ENCODE results near the gene ANGEL1. TPM values are rescaled to one million over a fixed set of nuclear protein-coding genes. Genes with fewer than 3 reads are reported as not detected.

ANGEL1 gene
- total RNA-seq = 100 to 1,000 TPM; 126 to 132 TPM
- 150 TPM for polyA plus RNA-seq (ENCODE audit: insufficient read depth, low read depth, low replicate concordance)
- long read RNA-seq, donor 1, full-length matches to known transcripts = 7 of 7 reads
- long read RNA-seq, donor 1, partial matches to known transcripts = 0 of 7 reads
- long read RNA-seq, donor 1, other reads (novel, unspliced or antisense) = 0 of 7 reads
- long read RNA-seq, donor 2, full-length matches to known transcripts = 4 of 4 reads
- long read RNA-seq, donor 2, partial matches to known transcripts = 0 of 4 reads
- long read RNA-seq, donor 2, other reads (novel, unspliced or antisense) = 0 of 4 reads

- H3K27me3 ChIP-seq = no peaks in the 10 kb centered on the region
- H3K4me1 ChIP-seq = peaks cover 18% of the 10 kb centered on the region
- peak in 1 of 3 experiments; percentile 11 for TF ChIP-seq CTCF (IDR thresholded peaks at IDR 0.05)
- TF ChIP-seq POLR2A (IDR thresholded peaks at IDR 0.05) = peak; percentile 75
- peak within 1 kb of the TSS; percentile 61 to 83 for H3K27ac ChIP-seq
- H3K36me3 ChIP-seq (ENCODE audit: low read depth, missing control alignments) = no peaks in the 10 kb centered on the region
- H3K4me3 ChIP-seq = peak within 1 kb of the TSS; percentile 77 to 85
- H3K9me3 ChIP-seq = no peaks in the 10 kb centered on the region
- DNase-seq = peak; percentile 95
- intact Hi-C loops (cut with DNase I; ENCODE audit: low total_unique reads) = no loop called here
- 5 to 15% methylated on average over 13 to 63 of the region's 69 CpGs for WGBS, 2 donors
Measured at GRCh38 chr14:76812422-76813383, at the start of gene ANGEL1. Gene ANGEL1, minus strand, starts transcription at chr14:76812882. Its CDS starts 55 bp downstream, at chr14:76812827.

GRCh38 chr14:76861574-76862255 is 49.0 kb upstream of the ANGEL1 start:
- H3K4me3 ChIP-seq = no peak overlapping the region
- intact Hi-C loops (cut with DNase I; ENCODE audit: low total_unique reads) = no loop called here
- no peaks in the 10 kb centered on the region for H3K9me3 ChIP-seq
- H3K4me1 ChIP-seq = no peaks in the 10 kb centered on the region
- WGBS, 2 donors = 83 to 84% methylated on average over 10 of the region's 10 CpGs
- H3K27me3 ChIP-seq = no peaks in the 10 kb centered on the region
- no peak overlapping the region for H3K27ac ChIP-seq
- TF ChIP-seq CTCF (IDR thresholded peaks at IDR 0.05) = no peak
- TF ChIP-seq POLR2A (IDR thresholded peaks at IDR 0.05) = no peak
- H3K36me3 ChIP-seq (ENCODE audit: low read depth, missing control alignments) = no peaks in the 10 kb centered on the region
- DNase-seq = no peak

GRCh38 chr14:76856769-76857168 is 44.1 kb upstream of the ANGEL1 start:
- WGBS, 2 donors = 85 to 89% methylated on average over 1 of the region's 1 CpG
- intact Hi-C loops (cut with DNase I; ENCODE audit: low total_unique reads) = no loop called here

GRCh38 chr14:76855066-76855465 is 42.4 kb upstream of the ANGEL1 start:
- no peak for DNase-seq
- WGBS, 2 donors = 93% methylated on average over 2 of the region's 2 CpGs

More at GRCh38 chr14:76856769-76857168, 44.1 kb upstream of the ANGEL1 start:
- no peak for DNase-seq
- no peaks in the 10 kb centered on the region for H3K9me3 ChIP-seq
- H3K4me1 ChIP-seq = no peaks in the 10 kb centered on the region
- H3K36me3 ChIP-seq (ENCODE audit: low read depth, missing control alignments) = no peaks in the 10 kb centered on the region
- TF ChIP-seq CTCF (IDR thresholded peaks at IDR 0.05) = no peak
- no peak for TF ChIP-seq POLR2A (IDR thresholded peaks at IDR 0.05)
- no peak overlapping the region for H3K27ac ChIP-seq
- H3K4me3 ChIP-seq = no peak overlapping the region
- no peaks in the 10 kb centered on the region for H3K27me3 ChIP-seq

More at GRCh38 chr14:76855066-76855465, 42.4 kb upstream of the ANGEL1 start:
- intact Hi-C loops (cut with DNase I; ENCODE audit: low total_unique reads) = no loop called here
- Histone ChIP-seq H3K4me1 (no peaks in the 10 kb centered on the region), H3K4me3 (no peak overlapping the region), H3K27ac (no peak overlapping the region), H3K36me3 (ENCODE audit: low read depth, missing control alignments) (no peaks in the 10 kb centered on the region), H3K9me3 (no peaks in the 10 kb centered on the region), H3K27me3 (no peaks in the 10 kb centered on the region)
- TF ChIP-seq CTCF (IDR thresholded peaks at IDR 0.05) = no peak
- TF ChIP-seq POLR2A (IDR thresholded peaks at IDR 0.05) = no peak

Data from testis (tissue), 5 donors.